GM19372 (cell line): ENCODE data around the gene HIPK3.
"Not testable (repeated sequence)": the region's sequence is repeated elsewhere in the genome, so short reads cannot be mapped to it uniquely, and the experiment has no call there.

Experiments used
- ATAC-seq: cut with Tn5 transposase; IDR thresholded peaks from one replicate; pipeline ENCODE4 v1.9.1; 2021; ENCODE audit warnings: mild to moderate bottlenecking, low read depth, moderate library complexity; ENCODE audit not compliant: unreplicated experiment

Gene HIPK3

GRCh38 chr11:33257160-33257896, at the start of gene HIPK3:
Gene HIPK3 (plus strand): TSS chr11:33257381.
- ATAC-seq, result peak; percentile 66

- ATAC-seq, result no peak
Observed at GRCh38 chr11:33207408-33207985, 49.7 kb upstream of the HIPK3 start.

- no peak for ATAC-seq
Observed at GRCh38 chr11:33208150-33208549, 49.0 kb upstream of the HIPK3 start.

GRCh38 chr11:33211153-33211552, 46.0 kb upstream of the HIPK3 start:
- ATAC-seq, result no peak

- ATAC-seq, result no peak
Observed at GRCh38 chr11:33211580-33211979, 45.6 kb upstream of the HIPK3 start.

- ATAC-seq, result no peak
Observed at GRCh38 chr11:33214187-33214586, 43.0 kb upstream of the HIPK3 start.

- no peak for ATAC-seq
Observed at GRCh38 chr11:33214767-33215166, 42.4 kb upstream of the HIPK3 start.

- ATAC-seq, result not testable (repeated sequence)
Observed at GRCh38 chr11:33216676-33217075, 40.5 kb upstream of the HIPK3 start.

GRCh38 chr11:33222052-33222750, 35.0 kb upstream of the HIPK3 start:
- no peak for ATAC-seq

- ATAC-seq, result no peak
Observed at GRCh38 chr11:33225371-33225770, 31.8 kb upstream of the HIPK3 start.

GRCh38 chr11:33227578-33228261, 29.5 kb upstream of the HIPK3 start:
- ATAC-seq, result no peak

- ATAC-seq, result no peak
Observed at GRCh38 chr11:33234397-33235190, 22.6 kb upstream of the HIPK3 start.

- no peak for ATAC-seq
Observed at GRCh38 chr11:33237039-33237597, 20.1 kb upstream of the HIPK3 start.

GRCh38 chr11:33242575-33242974, 14.6 kb upstream of the HIPK3 start:
- ATAC-seq, result no peak

- ATAC-seq, result not testable (repeated sequence)
Observed at GRCh38 chr11:33243654-33244053, 13.5 kb upstream of the HIPK3 start.

- no peak for ATAC-seq
Observed at GRCh38 chr11:33248416-33248971, 8.7 kb upstream of the HIPK3 start.

GRCh38 chr11:33256031-33256812, 959 bp upstream of the HIPK3 start:
- ATAC-seq, result no peak

GRCh38 chr11:33256813-33257159, 395 bp upstream of the HIPK3 start:
- no peak for ATAC-seq
